Upper lobe of left lung (tissue), 4 donors: ENCODE results near the gene MSI2.

ENCODE experiments used
- CTCF ChIP-seq, 6 experiments: fragments of 450-650 bp in 4 of 6; fragments of 200-600 bp in 2 of 6; sonication (generic) in 2 of 6; IDR thresholded peaks; one replicate each; pipeline ENCODE4 v1.5.1; 2016 to 2019; ENCODE audit warnings: antibody characterized with exemption in 6 of 6
- POLR2A ChIP-seq, 4 donors: fragments of 450-650 bp; IDR thresholded peaks; one replicate each; pipeline ENCODE4 v1.5.1; 2016 to 2017; ENCODE audit warnings: antibody characterized with exemption in 4 of 4, mild to moderate bottlenecking in 2 of 4

DNA sequence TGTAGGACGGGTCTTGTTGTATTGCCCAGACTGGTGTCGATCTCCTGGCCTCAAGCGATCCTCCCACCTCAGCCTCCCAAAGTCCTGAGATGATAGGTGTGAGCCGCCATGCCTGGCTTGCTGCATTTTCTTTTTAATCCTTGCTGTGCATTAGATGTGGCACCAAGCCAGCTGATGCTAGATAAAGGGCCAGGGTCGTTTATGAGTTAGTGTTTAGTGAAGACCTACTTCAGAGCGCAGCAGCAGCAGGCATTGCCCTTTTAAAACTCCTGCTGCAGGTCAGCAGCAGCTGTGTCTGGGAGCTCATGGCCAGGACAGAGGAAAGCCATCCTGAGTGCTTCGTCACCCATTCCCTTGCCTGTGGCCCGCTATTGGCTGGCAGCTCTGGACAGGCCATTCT lies 251.5 kb downstream of the MSI2 start:
- TF ChIP-seq CTCF (IDR thresholded peaks at IDR 0.05) = no peak
- TF ChIP-seq POLR2A (IDR thresholded peaks at IDR 0.05) = no peak
